ENCODE results near the gene ZNF8. TPM values are rescaled to one million over a fixed set of nuclear protein-coding genes. Genes with fewer than 3 reads are reported as not detected.

The ZNF8 gene
- total and polyA plus RNA-seq, 8 donors: 1.4 to 3.6 (median 1.8) TPM

DNA sequence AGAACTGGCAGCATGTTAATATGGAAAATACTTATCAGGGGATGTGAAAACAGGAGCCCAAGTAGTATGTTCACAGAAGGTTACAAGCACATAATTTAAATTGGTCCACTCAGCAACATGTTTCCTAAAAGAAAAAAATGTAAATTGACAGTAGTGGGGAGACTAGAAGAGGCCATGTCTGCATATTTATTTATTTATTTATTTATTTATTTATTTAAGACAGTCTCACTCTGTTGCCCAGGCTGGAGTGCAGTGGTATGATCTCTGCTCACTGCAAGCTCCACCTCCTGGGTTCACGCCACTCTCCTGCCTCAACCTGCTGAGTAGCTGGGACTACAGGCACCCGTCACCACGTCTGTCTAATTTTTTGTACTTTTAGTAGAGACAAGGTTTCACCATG, 13.7 kb upstream of the ZNF8 start:
- Histone ChIP-seq H3K27ac (no peak overlapping the region), H3K4me1 (no peaks in the 10 kb centered on the region), H3K9me3 (peaks cover 0 to 39% (median 11%) of the 10 kb centered on the region in 4 donors), H3K36me3 (peaks cover 0 to 11% (median 0%) of the 10 kb centered on the region in 3 donors), H3K4me3 (no peak overlapping the region), H3K27me3 (no peaks in the 10 kb centered on the region)
- intact Hi-C loops (cut with DNase I): loop anchor here (10.0 kb wide), 3 partner anchors 60 to 140 kb away; no protein-coding TSS in a partner anchor
- no peak for DNase-seq
- ATAC-seq: no peak
- no peak for FAIRE-seq
- 98 to 99% methylated on average over 3 of the region's 3 CpGs for WGBS, 2 donors
- TF ChIP-seq, protein P1, sequence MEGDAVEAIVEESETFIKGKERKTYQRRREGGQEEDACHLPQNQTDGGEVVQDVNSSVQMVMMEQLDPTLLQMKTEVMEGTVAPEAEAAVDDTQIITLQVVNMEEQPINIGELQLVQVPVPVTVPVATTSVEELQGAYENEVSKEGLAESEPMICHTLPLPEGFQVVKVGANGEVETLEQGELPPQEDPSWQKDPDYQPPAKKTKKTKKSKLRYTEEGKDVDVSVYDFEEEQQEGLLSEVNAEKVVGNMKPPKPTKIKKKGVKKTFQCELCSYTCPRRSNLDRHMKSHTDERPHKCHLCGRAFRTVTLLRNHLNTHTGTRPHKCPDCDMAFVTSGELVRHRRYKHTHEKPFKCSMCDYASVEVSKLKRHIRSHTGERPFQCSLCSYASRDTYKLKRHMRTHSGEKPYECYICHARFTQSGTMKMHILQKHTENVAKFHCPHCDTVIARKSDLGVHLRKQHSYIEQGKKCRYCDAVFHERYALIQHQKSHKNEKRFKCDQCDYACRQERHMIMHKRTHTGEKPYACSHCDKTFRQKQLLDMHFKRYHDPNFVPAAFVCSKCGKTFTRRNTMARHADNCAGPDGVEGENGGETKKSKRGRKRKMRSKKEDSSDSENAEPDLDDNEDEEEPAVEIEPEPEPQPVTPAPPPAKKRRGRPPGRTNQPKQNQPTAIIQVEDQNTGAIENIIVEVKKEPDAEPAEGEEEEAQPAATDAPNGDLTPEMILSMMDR (IDR thresholded peaks at IDR 0.05): no peak

DNA sequence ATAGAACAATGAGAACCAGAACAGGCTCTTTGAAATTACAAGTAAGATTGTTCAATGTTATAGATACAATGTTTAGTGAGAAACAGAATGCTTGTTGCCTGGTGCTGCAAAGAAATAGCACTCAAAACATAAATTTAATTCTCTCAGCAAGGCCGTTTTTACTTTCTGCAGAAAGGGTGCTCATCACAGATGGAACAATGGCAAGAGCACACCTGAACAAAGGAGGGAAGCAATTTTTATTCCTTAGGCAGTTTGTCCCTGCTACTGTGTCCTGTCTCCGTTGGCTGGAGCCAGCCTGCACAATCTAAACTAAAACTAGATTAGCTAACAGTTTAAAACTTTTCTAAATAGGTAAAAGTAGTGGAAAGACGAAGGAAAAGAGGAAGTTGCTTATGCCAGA, 10.4 kb upstream of the ZNF8 start:
- Histone ChIP-seq H3K27me3 (no peaks in the 10 kb centered on the region), H3K4me3 (no peak overlapping the region), H3K27ac (no peak overlapping the region), H3K36me3 (peaks cover 0 to 4% (median 0%) of the 10 kb centered on the region in 3 donors), H3K9me3 (peaks cover 0 to 13% (median 2%) of the 10 kb centered on the region in 4 donors), H3K4me1 (no peaks in the 10 kb centered on the region)
- TF ChIP-seq, protein P1 (IDR thresholded peaks at IDR 0.05): no peak
- intact Hi-C loops (cut with DNase I): loop anchor here (10.0 kb wide), 3 partner anchors 64 to 144 kb away; no protein-coding TSS in a partner anchor
- no peak for FAIRE-seq
- no peak for DNase-seq
- ATAC-seq: no peak
- 92 to 94% methylated on average over 3 of the region's 3 CpGs for WGBS, 2 donors

DNA sequence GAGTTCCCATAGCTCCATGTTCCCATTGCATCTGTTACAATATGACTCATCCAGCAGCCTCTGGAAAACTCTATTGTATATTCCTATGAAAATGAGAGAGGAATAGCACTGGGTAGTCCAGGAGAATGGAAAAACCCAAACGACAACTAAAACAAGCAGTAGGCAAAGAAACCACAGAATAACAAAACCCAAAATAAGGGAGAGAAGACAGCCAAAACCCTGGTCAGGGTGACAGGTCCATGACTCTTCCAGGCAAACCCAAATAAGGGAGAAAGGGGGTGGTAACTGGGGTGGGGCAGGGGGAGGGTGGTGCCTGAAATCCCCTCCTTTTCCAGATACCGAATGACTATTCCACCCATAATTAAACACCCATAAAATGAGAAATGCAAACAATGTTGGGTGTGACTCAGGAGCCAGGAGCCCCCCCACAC, 4.0 kb upstream of the ZNF8 start:
- 83 to 89% methylated on average over 2 of the region's 2 CpGs for WGBS, 2 donors
- no peaks in the 10 kb centered on the region for H3K9me3 ChIP-seq

DNA sequence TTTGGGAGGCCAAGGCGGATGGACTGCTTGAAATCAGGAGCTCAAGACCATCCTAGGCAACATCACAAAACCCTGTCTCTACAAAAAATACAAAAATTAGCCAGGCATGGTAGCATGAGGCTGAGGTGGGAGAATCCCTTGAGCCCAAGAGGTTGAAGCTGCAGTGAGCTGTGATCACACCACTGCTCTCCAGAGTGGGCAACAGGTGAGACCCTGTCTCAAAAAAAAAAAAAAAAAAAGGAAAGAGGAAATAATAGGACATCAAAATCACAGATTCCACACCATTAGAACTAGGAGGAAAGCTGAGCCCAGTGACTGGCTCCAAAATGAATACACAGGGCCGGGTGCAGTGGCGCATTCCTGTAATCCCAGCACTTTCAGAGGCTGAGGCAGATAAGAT, 3.2 kb upstream of the ZNF8 start:
- Histone ChIP-seq H3K4me1 (peaks cover 0 to 10% (median 6%) of the 10 kb centered on the region in 3 donors), H3K4me3 (no peak overlapping the region), H3K27ac (no peak overlapping the region), H3K36me3 (no peaks in the 10 kb centered on the region), H3K27me3 (no peaks in the 10 kb centered on the region), H3K9me3 (no peaks in the 10 kb centered on the region)
- DNase-seq (no peak), FAIRE-seq (no peak), ATAC-seq (no peak)
- WGBS, 2 donors: 98 to 100% methylated on average over 3 of the region's 3 CpGs
- intact Hi-C loops (cut with DNase I): no loop called here
- TF ChIP-seq, protein P1 (IDR thresholded peaks at IDR 0.05): no peak

More for the DNA sequence above, 4.0 kb upstream of the ZNF8 start:
- ATAC-seq (no peak), FAIRE-seq (no peak), DNase-seq (no peak)
- intact Hi-C loops (cut with DNase I): no loop called here
- Histone ChIP-seq H3K27me3 (no peaks in the 10 kb centered on the region), H3K36me3 (no peaks in the 10 kb centered on the region), H3K4me3 (no peak overlapping the region), H3K27ac (no peak overlapping the region), H3K4me1 (peaks cover 0 to 5% (median 4%) of the 10 kb centered on the region in 3 donors)
- TF ChIP-seq, protein P1 (IDR thresholded peaks at IDR 0.05): no peak

DNA sequence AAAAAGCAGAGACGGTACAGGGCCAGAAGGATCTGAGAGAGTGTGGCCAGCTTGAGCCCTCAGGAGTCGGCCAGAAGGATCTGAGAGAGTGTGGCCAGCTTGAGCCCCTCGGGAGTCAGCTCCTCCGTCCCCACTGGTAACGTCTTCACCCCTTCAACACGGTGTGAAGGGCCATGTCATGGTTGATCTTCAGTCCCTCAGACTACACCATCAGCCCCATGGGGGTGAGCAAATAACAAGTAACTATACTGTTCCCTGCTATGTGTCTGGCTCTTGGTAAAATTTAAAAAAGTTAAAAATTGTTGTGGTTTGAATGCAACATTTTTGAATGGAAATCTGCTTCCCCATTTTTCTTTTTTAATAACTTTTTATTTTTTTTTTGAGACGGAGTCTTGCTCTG, 1.6 kb upstream of the ZNF8 start:
- H3K36me3 ChIP-seq: no peaks in the 10 kb centered on the region
- H3K4me1 ChIP-seq: peaks cover 0 to 10% (median 6%) of the 10 kb centered on the region in 3 donors
- DNase-seq (no peak), FAIRE-seq (no peak), ATAC-seq (no peak)
- H3K27me3 ChIP-seq: no peaks in the 10 kb centered on the region
- H3K27ac ChIP-seq: no peak overlapping the region
- no peak overlapping the region for H3K4me3 ChIP-seq
- intact Hi-C loops (cut with DNase I): no loop called here
- 91 to 96% methylated on average over 7 of the region's 7 CpGs for WGBS, 2 donors
- TF ChIP-seq, protein P1 (IDR thresholded peaks at IDR 0.05): no peak
- H3K9me3 ChIP-seq: no peaks in the 10 kb centered on the region
